Natural killer cell (primary cell): ENCODE results near the gene GRK2. TPM values are rescaled to one million over a fixed set of nuclear protein-coding genes. Genes with fewer than 3 reads are reported as not detected.

Experiments used
- ATAC-seq, 3 donors: fragments of 150-1000 bp in 2 of 3; fragments of 200-7000 bp in 1 of 3; cut with Tn5 transposase; 1 replicate in 1 of 3; 2 replicates in 2 of 3; pipeline ENCODE4 v1.10.0; 2021; ENCODE audit warnings: mild to moderate bottlenecking in 2 of 3, moderate library complexity in 2 of 3
- DNase-seq, 2 donors: peaks; one replicate each; pipeline versions ENCODE4 v3.0.0 to v3.0.0-alpha.2; 2013 to 2021; ENCODE audit warnings: mixed read lengths in 1 of 2
- H3K27ac ChIP-seq: one replicate; pipeline ENCODE4 v1.5.1; 2013; ENCODE audit warnings: mild to moderate bottlenecking, low read length
- H3K27me3 ChIP-seq: one replicate; pipeline ENCODE4 v1.6.1; 2013; ENCODE audit warnings: low read length; ENCODE audit not compliant: control insufficient read depth, insufficient read depth
- H3K36me3 ChIP-seq: one replicate; pipeline ENCODE4 v1.6.1; 2013; ENCODE audit warnings: low read length; ENCODE audit not compliant: control insufficient read depth, insufficient read depth
- H3K4me1 ChIP-seq: one replicate; pipeline ENCODE4 v1.6.1; 2013; ENCODE audit warnings: low read length; ENCODE audit not compliant: control insufficient read depth, insufficient read depth
- H3K4me3 ChIP-seq: one replicate; pipeline ENCODE4 v1.5.1; 2013; ENCODE audit warnings: low read length
- H3K9me3 ChIP-seq: one replicate; pipeline ENCODE4 v1.6.1; 2013; ENCODE audit warnings: low read length; ENCODE audit not compliant: control insufficient read depth, insufficient read depth
- H3K27ac Mint-ChIP-seq, 2 donors: one replicate each; pipeline ENCODE4 v1.8.0; 2022; ENCODE audit warnings: mild to moderate bottlenecking in 2 of 2, mixed read lengths in 2 of 2, moderate library complexity in 1 of 2
- H3K27me3 Mint-ChIP-seq, 2 donors: one replicate each; pipeline ENCODE4 v1.8.0; 2022; ENCODE audit warnings: low read depth in 2 of 2, mixed read lengths in 2 of 2
- H3K36me3 Mint-ChIP-seq: one replicate; pipeline ENCODE4 v1.8.0; 2022; ENCODE audit warnings: mixed read lengths
- H3K4me1 Mint-ChIP-seq, 2 donors: one replicate each; pipeline ENCODE4 v1.8.0; 2022; ENCODE audit warnings: mixed read lengths in 2 of 2
- H3K4me3 Mint-ChIP-seq: one replicate; pipeline ENCODE4 v1.8.0; 2022; ENCODE audit warnings: mild to moderate bottlenecking, moderate library complexity, mixed read lengths
- H3K9me3 Mint-ChIP-seq, 2 donors: one replicate each; pipeline ENCODE4 v1.8.0; 2022; ENCODE audit warnings: mixed read lengths in 2 of 2
- CTCF ChIP-seq: fragments of 200-600 bp; IDR thresholded peaks from one replicate; pipeline ENCODE4 v1.8.0; 2022; ENCODE audit warnings: antibody characterized with exemption
- WGBS: methylation state at CpG from one replicate; pipeline ENCODE4 v1.1.7; 2013; ENCODE audit warnings: missing lambda C conversion rate; ENCODE audit not compliant: insufficient coverage; 5-methylcytosine and 5-hydroxymethylcytosine counted together
- intact Hi-C: fragments of 100-400 bp; cut with micrococcal nuclease; formaldehyde crosslinking; loops from one replicate; pipeline ENCODE4 v1.14.2; 2022
- total RNA-seq, 4 donors: library from RNA; stranded (reverse); fragments of 120-200 nt in 1 of 4; gene quantifications; one replicate each; pipeline versions ENCODE4 v1.2.3 to v1.2.4, GENCODE V29; 2013 to 2022

Gene GRK2
- total RNA-seq, 3 donors from 2014 or later (not counting 1 experiment from before 2014, with no cell fraction given), result 390 to 482 (median 441) TPM

- Histone ChIP-seq H3K27ac (peak overlapping the region; percentile 95), H3K27me3 (no peaks in the 10 kb centered on the region), H3K4me3 (peak overlapping the region; percentile 91), H3K4me1 (peaks cover 82% of the 10 kb centered on the region), H3K9me3 (no peaks in the 10 kb centered on the region), H3K36me3 (peaks cover 35% of the 10 kb centered on the region)
- peaks cover 70 to 76% of the 10 kb centered on the region in 2 donors for H3K4me1 Mint-ChIP-seq
- WGBS, result 6% methylated on average over 13 of the region's 15 CpGs
- peak overlapping the region; percentile 97 for H3K4me3 Mint-ChIP-seq
- TF ChIP-seq CTCF, result no peak
- peak in 2 of 3 donors; percentile 2 to 35 for ATAC-seq
- H3K27ac Mint-ChIP-seq, result peak overlapping the region; percentile 96 to 97
- intact Hi-C loops, result loop anchor here (2.0 to 5.0 kb wide), 3 partner anchors 29 to 238 kb away; partner anchors contain the start of genes CDK2AP2, CLCF1 and PITPNM1
- no peaks in the 10 kb centered on the region for H3K9me3 Mint-ChIP-seq
- no peaks in the 10 kb centered on the region for H3K27me3 Mint-ChIP-seq
- DNase-seq, result peak; percentile 49 to 52
- H3K36me3 Mint-ChIP-seq, result no peaks in the 10 kb centered on the region
Observed at GRCh38 chr11:67269401-67270255, 3.4 kb downstream of the GRK2 start.

- peaks cover 73 to 74% of the 10 kb centered on the region in 2 donors for H3K4me1 Mint-ChIP-seq
- Histone ChIP-seq H3K27me3 (no peaks in the 10 kb centered on the region), H3K27ac (peak overlapping the region; percentile 95), H3K4me3 (peak overlapping the region; percentile 30), H3K9me3 (no peaks in the 10 kb centered on the region), H3K4me1 (peaks cover 90% of the 10 kb centered on the region), H3K36me3 (peaks cover 42% of the 10 kb centered on the region)
- H3K27me3 Mint-ChIP-seq, result no peaks in the 10 kb centered on the region
- ATAC-seq, result no peak
- no peaks in the 10 kb centered on the region for H3K36me3 Mint-ChIP-seq
- no peak for TF ChIP-seq CTCF
- intact Hi-C loops, result no loop called here
- H3K9me3 Mint-ChIP-seq, result no peaks in the 10 kb centered on the region
- 18% methylated on average over 27 of the region's 28 CpGs for WGBS
- peak overlapping the region; percentile 97 for H3K4me3 Mint-ChIP-seq
- H3K27ac Mint-ChIP-seq, result peak overlapping the region; percentile 96 to 97
- DNase-seq, result peak in 1 of 2 donors; percentile 51
Observed at GRCh38 chr11:67270256-67271204, 4.3 kb downstream of the GRK2 start.

- Histone ChIP-seq H3K4me1 (peaks cover 90% of the 10 kb centered on the region), H3K4me3 (peak overlapping the region; percentile 2), H3K27me3 (no peaks in the 10 kb centered on the region), H3K27ac (peak overlapping the region; percentile 95), H3K9me3 (no peaks in the 10 kb centered on the region), H3K36me3 (peaks cover 48% of the 10 kb centered on the region)
- Mint-ChIP-seq H3K36me3 (no peaks in the 10 kb centered on the region), H3K9me3 (no peaks in the 10 kb centered on the region), H3K4me3 (peak overlapping the region; percentile 97), H3K4me1 (peaks cover 74 to 76% of the 10 kb centered on the region in 2 donors), H3K27ac (peak overlapping the region; percentile 96 to 97), H3K27me3 (no peaks in the 10 kb centered on the region)
- no peak for TF ChIP-seq CTCF
- no peak for ATAC-seq
- 17% methylated on average over 5 of the region's 5 CpGs for WGBS
- DNase-seq, result no peak
- intact Hi-C loops, result no loop called here
Observed at GRCh38 chr11:67271205-67271540, 4.9 kb downstream of the GRK2 start.
